Smooth muscle cell (in vitro differentiated cells): ENCODE measurements around the gene ANKRD13C. TPM values are rescaled to one million over a fixed set of nuclear protein-coding genes. Genes with fewer than 3 reads are reported as not detected.
"Not testable (repeated sequence)": the region's sequence is repeated elsewhere in the genome, so short reads cannot be mapped to it uniquely, and the experiment has no call there.

Source experiments
- DNase-seq: peaks from one replicate; lab custom pipeline; 2025; ENCODE audit not compliant: unreplicated experiment; lab: John Stamatoyannopoulos, UW
- H2AFZ ChIP-seq: fragments of 200-600 bp; sonication (generic); 2 replicates; pipeline ENCODE4 v1.6.0; 2016; ENCODE audit warnings: antibody characterized with exemption, low read depth, mild to moderate bottlenecking
- H3F3A ChIP-seq: fragments of 200-600 bp; sonication (generic); 2 replicates; pipeline ENCODE4 v1.6.0; 2017; ENCODE audit warnings: antibody characterized with exemption, low read depth
- H3K27ac ChIP-seq: fragments of 200-600 bp; sonication (generic); 2 replicates; pipeline ENCODE4 v1.5.1; 2016; ENCODE audit warnings: low read depth, mild to moderate bottlenecking
- H3K27me3 ChIP-seq: fragments of 200-600 bp; sonication (generic); 2 replicates; pipeline ENCODE4 v1.6.1; 2016; ENCODE audit warnings: low read depth, mild to moderate bottlenecking
- H3K36me3 ChIP-seq: fragments of 200-600 bp; sonication (generic); 2 replicates; pipeline ENCODE4 v1.5.1; 2016; ENCODE audit warnings: low read depth
- H3K4me1 ChIP-seq: fragments of 200-600 bp; sonication (generic); 2 replicates; pipeline ENCODE4 v1.5.1; 2016; ENCODE audit warnings: low read depth
- H3K4me2 ChIP-seq: fragments of 200-600 bp; sonication (generic); 2 replicates; pipeline ENCODE4 v1.6.0; 2016; ENCODE audit warnings: mild to moderate bottlenecking
- H3K4me3 ChIP-seq: fragments of 200-600 bp; sonication (generic); 2 replicates; pipeline ENCODE4 v1.5.1; 2016; ENCODE audit warnings: mild to moderate bottlenecking
- H3K79me2 ChIP-seq: fragments of 200-600 bp; sonication (generic); 2 replicates; pipeline ENCODE4 v1.6.0; 2016; ENCODE audit warnings: low read depth, mild to moderate bottlenecking
- H3K9ac ChIP-seq: fragments of 200-600 bp; sonication (generic); 2 replicates; pipeline ENCODE4 v1.6.0; 2016; ENCODE audit warnings: low read depth
- H3K9me3 ChIP-seq: fragments of 200-600 bp; sonication (generic); replicated peaks from 2 replicates; pipeline ENCODE4 v1.5.1; 2016; ENCODE audit warnings: low read depth
- H4K20me1 ChIP-seq: fragments of 200-600 bp; sonication (generic); 2 replicates; pipeline ENCODE4 v1.6.0; 2016; ENCODE audit warnings: low read depth
- WGBS: methylation state at CpG from one replicate; pipeline ENCODE4 v1.1.7; 2016; ENCODE audit warnings: low lambda C conversion rate; 5-methylcytosine and 5-hydroxymethylcytosine counted together
- polyA plus RNA-seq: library from polyadenylated mRNA; unstranded; fragments of >200 nt; fragmentation: Nextera tagmentation; extraction: Ambion mirVana; gene quantifications from 2 replicates; pipeline ENCODE4 v1.2.1, GENCODE V29; 2016
- total RNA-seq: library from RNA; depleted of rRNA; stranded (reverse); fragments of >200 nt; gene quantifications from 2 replicates; pipeline ENCODE4 v1.2.3, GENCODE V29; 2014
- TF ChIP-seq, protein P1 (sequence below): fragments of 200-600 bp; sonication (generic); IDR thresholded peaks from 2 replicates; pipeline ENCODE4 v1.5.1; 2017; ENCODE audit warnings: borderline replicate concordance, mild to moderate bottlenecking, antibody characterized with exemption; ENCODE audit not compliant: insufficient read depth, poor library complexity, severe bottlenecking

ANKRD13C gene
- total and polyA plus RNA-seq, 2 experiments from 2014 or later = 18.3 to 27.6 TPM

DNA sequence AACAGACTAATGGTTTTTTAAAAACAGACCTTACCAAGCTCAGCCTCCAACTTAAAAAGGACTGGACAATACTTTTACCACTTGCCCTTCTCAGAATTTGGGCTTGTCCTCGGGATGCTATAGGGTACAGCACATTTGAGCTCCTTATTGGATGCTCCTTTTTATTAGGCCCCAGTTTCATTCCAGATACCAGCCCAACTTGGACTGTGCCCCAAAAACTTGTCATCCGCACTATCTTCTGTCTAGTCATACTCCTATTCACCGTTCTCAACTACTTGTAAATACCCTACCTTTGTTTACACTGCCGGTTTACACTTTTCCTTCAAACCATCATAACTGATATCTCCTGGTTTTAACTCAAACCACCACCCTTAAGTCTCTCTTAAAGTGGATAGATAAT, 17.9 kb upstream of the ANKRD13C start:
- Histone ChIP-seq H3F3A (no peaks in the 10 kb centered on the region), H3K27me3 (no peaks in the 10 kb centered on the region), H3K36me3 (no peaks in the 10 kb centered on the region), H3K4me1 (peaks cover 5% of the 10 kb centered on the region), H4K20me1 (no peaks in the 10 kb centered on the region), H3K79me2 (no peaks in the 10 kb centered on the region), H3K9me3 (no peaks in the 10 kb centered on the region), H3K27ac (no peak overlapping the region), H3K4me3 (no peak overlapping the region), H3K4me2 (no peak overlapping the region), H3K9ac (no peak overlapping the region), H2AFZ (no peak overlapping the region)
- TF ChIP-seq, protein P1, sequence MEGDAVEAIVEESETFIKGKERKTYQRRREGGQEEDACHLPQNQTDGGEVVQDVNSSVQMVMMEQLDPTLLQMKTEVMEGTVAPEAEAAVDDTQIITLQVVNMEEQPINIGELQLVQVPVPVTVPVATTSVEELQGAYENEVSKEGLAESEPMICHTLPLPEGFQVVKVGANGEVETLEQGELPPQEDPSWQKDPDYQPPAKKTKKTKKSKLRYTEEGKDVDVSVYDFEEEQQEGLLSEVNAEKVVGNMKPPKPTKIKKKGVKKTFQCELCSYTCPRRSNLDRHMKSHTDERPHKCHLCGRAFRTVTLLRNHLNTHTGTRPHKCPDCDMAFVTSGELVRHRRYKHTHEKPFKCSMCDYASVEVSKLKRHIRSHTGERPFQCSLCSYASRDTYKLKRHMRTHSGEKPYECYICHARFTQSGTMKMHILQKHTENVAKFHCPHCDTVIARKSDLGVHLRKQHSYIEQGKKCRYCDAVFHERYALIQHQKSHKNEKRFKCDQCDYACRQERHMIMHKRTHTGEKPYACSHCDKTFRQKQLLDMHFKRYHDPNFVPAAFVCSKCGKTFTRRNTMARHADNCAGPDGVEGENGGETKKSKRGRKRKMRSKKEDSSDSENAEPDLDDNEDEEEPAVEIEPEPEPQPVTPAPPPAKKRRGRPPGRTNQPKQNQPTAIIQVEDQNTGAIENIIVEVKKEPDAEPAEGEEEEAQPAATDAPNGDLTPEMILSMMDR = no peak
- no peak for DNase-seq
- WGBS = 99% methylated on average over 4 of the region's 4 CpGs

DNA sequence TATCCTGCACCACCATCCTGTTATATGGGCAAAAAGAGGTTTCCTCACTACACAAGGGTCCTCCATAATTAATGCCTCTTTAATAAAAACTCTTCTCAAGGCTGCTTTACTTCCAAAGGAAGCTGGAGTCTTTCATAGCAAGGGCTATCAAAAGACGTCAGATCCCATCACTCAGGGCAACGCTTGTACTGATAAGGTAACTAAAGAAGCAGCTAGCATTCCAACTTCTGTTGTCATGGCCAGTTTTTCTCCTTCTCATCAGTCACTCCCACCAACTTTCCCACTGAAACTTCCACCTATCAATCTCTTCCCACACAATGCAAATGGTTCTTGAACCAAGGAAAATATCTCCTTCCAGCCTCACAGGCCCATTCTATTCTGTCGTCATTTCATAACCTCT, 17.1 kb upstream of the ANKRD13C start:
- H3K4me3 ChIP-seq, H3K79me2 ChIP-seq, H3K36me3 ChIP-seq, H3F3A ChIP-seq, H3K27me3 ChIP-seq, H4K20me1 ChIP-seq, H3K4me2 ChIP-seq, H3K9me3 ChIP-seq, DNase-seq, H3K4me1 ChIP-seq, H2AFZ ChIP-seq, H3K9ac ChIP-seq, H3K27ac ChIP-seq: not testable (repeated sequence)
- WGBS = 47% methylated on average over 3 of the region's 3 CpGs

DNA sequence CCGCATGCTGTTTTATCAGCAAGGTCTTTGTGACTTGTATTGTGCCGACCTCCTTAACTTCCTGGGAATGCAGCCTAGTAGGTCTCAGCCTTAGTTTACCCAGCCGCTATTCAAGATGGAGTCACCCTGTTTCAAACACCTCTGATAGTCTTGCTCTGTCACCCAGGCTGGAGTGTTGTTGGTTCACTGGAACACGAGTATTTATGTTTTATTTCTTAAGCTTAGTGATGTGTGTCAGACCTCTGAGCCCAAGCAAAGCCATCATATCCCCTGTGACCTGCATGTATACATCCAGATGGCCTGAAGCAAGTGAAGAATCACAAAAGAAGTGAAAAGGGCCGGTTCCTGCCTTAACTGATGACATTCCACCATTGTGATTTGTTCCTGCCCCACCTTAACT, 12.9 kb upstream of the ANKRD13C start:
- not testable (repeated sequence) for H2AFZ ChIP-seq, H3K79me2 ChIP-seq

DNA sequence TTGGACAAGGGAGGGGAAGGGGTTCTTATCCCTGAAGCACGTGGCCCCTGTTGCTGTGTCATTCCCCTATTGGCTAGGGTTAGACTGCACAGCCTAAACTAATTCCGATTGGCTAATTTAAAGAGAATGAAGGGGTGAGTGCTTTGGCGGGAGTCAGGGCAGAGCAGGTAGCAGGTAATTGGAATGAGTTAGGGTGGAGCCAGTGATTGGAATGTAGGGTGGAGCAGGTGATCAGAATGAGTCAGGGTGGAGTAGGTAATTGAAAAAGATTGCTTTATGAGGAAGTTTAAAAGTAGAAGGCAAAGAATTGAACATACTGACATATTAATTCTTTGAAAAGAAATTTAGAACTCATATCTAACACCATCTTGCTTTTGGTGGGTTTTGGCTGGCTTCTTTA, 12.5 kb upstream of the ANKRD13C start:
- not testable (repeated sequence) for H4K20me1 ChIP-seq, H3K27me3 ChIP-seq, H3K4me1 ChIP-seq, H3K79me2 ChIP-seq, H3K4me3 ChIP-seq, DNase-seq, H2AFZ ChIP-seq, H3K36me3 ChIP-seq, H3K9ac ChIP-seq, H3K27ac ChIP-seq, H3K9me3 ChIP-seq, H3F3A ChIP-seq, H3K4me2 ChIP-seq
- 88% methylated on average over 3 of the region's 3 CpGs for WGBS

More for the DNA sequence above, 12.9 kb upstream of the ANKRD13C start:
- not testable (repeated sequence) for H4K20me1 ChIP-seq, H3K9me3 ChIP-seq, H3F3A ChIP-seq, H3K4me3 ChIP-seq, H3K36me3 ChIP-seq, H3K4me2 ChIP-seq, H3K9ac ChIP-seq, DNase-seq, H3K27ac ChIP-seq, H3K4me1 ChIP-seq, H3K27me3 ChIP-seq
- 88% methylated on average over 5 of the region's 5 CpGs for WGBS

DNA sequence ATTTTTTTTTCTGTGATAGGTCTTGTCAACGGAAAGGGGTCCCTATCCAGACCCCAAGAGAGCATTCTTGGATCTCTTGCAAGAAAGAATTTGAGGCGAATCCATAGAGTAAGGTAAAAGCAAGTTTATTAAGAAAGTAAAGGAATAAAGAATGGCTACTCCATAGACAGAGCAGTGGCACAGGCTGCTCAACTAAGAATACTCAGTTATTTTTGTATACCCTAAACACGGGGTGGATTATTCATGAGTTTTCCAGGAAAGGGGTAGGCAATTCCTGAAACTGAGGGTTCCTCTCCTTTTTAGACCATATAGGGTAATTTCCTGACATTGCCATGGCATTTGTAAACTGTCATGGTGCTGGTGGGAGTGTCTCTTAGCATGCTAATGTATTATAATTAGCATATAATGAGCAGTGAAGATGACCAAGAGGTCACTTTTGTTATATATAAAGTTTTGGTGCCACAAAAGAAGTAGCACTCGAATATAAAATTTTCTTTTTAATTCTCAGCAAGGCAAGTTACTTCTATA, 12.0 kb upstream of the ANKRD13C start:
- not testable (repeated sequence) for H3K27ac ChIP-seq, H3K4me1 ChIP-seq
- WGBS = 93% methylated on average over 4 of the region's 4 CpGs

More for the DNA sequence above, 12.0 kb upstream of the ANKRD13C start:
- H3F3A ChIP-seq, H3K9ac ChIP-seq, H3K9me3 ChIP-seq, DNase-seq, H4K20me1 ChIP-seq, H3K4me3 ChIP-seq, H3K36me3 ChIP-seq, H3K4me2 ChIP-seq, H3K79me2 ChIP-seq, H2AFZ ChIP-seq, H3K27me3 ChIP-seq: not testable (repeated sequence)
